ENCODE measurements around the gene SYNJ2. TPM values are rescaled to one million over a fixed set of nuclear protein-coding genes. Genes with fewer than 3 reads are reported as not detected.

Gene SYNJ2
- polyA plus RNA-seq (0.12 TPM in 1 of 2 replicates, not detected in the other), polyA minus RNA-seq (under 0.01 and 0.12 TPM in 2 replicates)

- Histone ChIP-seq H3K36me3 (ENCODE audit: insufficient read depth, low read length) (no peaks in the 10 kb centered on the region), H4K20me1 (ENCODE audit: insufficient read depth) (no peaks in the 10 kb centered on the region), H3F3A (ENCODE audit: insufficient read depth, low read length, poor library complexity, severe bottlenecking) (no peaks in the 10 kb centered on the region), H2AFZ (ENCODE audit: low read depth, low read length) (no peak within 1 kb of the TSS), H3K9me2 (ENCODE audit: insufficient read depth, low read length) (no peaks in the 10 kb centered on the region), H3K9ac (ENCODE audit: low read length) (peak within 1 kb of the TSS; percentile 36), H3K27ac (ENCODE audit: low read length) (no peak within 1 kb of the TSS), H3K9me3 (ENCODE audit: low read length) (no peaks in the 10 kb centered on the region), H3K4me2 (ENCODE audit: low read length) (no peak within 1 kb of the TSS), H3K27me3 (ENCODE audit: insufficient read depth, low read depth, low read length) (peaks cover 30% of the 10 kb centered on the region), H3K4me3 (ENCODE audit: low read length) (peak within 1 kb of the TSS; percentile 77), H3K79me2 (replicated peaks; ENCODE audit: insufficient read depth, low read length) (no peaks in the 10 kb centered on the region)
- TF ChIP-seq EP300 (conservative IDR thresholded peaks at IDR 0.05; ENCODE audit: poor library complexity, severe bottlenecking) (no peak), CTCF (IDR thresholded peaks at IDR 0.05; ENCODE audit: poor library complexity, severe bottlenecking) (peak; percentile 50), MXI1 (conservative IDR thresholded peaks at IDR 0.05; ENCODE audit: poor library complexity, severe bottlenecking) (no peak)
Observed at GRCh38 chr6:157981395-157982101, at the start of gene SYNJ2. TSS of gene SYNJ2 (plus strand) at chr6:157981863. CDS start at chr6:157981962, 99 bp downstream.

GRCh38 chr6:157935786-157936185, 45.9 kb upstream of the SYNJ2 start:
- Histone ChIP-seq H3K4me2 (ENCODE audit: low read length) (no peak overlapping the region), H2AFZ (ENCODE audit: low read depth, low read length) (no peak overlapping the region), H3K27ac (ENCODE audit: low read length) (no peak overlapping the region), H3K9me2 (ENCODE audit: insufficient read depth, low read length) (no peaks in the 10 kb centered on the region), H3K36me3 (ENCODE audit: insufficient read depth, low read length) (peaks cover 9% of the 10 kb centered on the region), H3K9me3 (ENCODE audit: low read length) (no peaks in the 10 kb centered on the region), H3K9ac (ENCODE audit: low read length) (no peak overlapping the region), H3K4me3 (ENCODE audit: low read length) (no peak overlapping the region), H3K27me3 (ENCODE audit: insufficient read depth, low read depth, low read length) (no peaks in the 10 kb centered on the region), H4K20me1 (ENCODE audit: insufficient read depth) (no peaks in the 10 kb centered on the region), H3F3A (ENCODE audit: insufficient read depth, low read length, poor library complexity, severe bottlenecking) (no peaks in the 10 kb centered on the region), H3K79me2 (replicated peaks; ENCODE audit: insufficient read depth, low read length) (no peaks in the 10 kb centered on the region)
- no peak for TF ChIP-seq EP300 (conservative IDR thresholded peaks at IDR 0.05; ENCODE audit: poor library complexity, severe bottlenecking)

GRCh38 chr6:157937318-157937717, 44.3 kb upstream of the SYNJ2 start:
- Histone ChIP-seq H3K27me3 (ENCODE audit: insufficient read depth, low read depth, low read length) (no peaks in the 10 kb centered on the region), H2AFZ (ENCODE audit: low read depth, low read length) (no peak overlapping the region)

More at GRCh38 chr6:157937318-157937717, 44.3 kb upstream of the SYNJ2 start:
- Histone ChIP-seq H3K27ac (ENCODE audit: low read length) (no peak overlapping the region), H3K9me2 (ENCODE audit: insufficient read depth, low read length) (no peaks in the 10 kb centered on the region), H3F3A (ENCODE audit: insufficient read depth, low read length, poor library complexity, severe bottlenecking) (no peaks in the 10 kb centered on the region), H3K36me3 (ENCODE audit: insufficient read depth, low read length) (peaks cover 12% of the 10 kb centered on the region), H3K9ac (ENCODE audit: low read length) (no peak overlapping the region), H3K79me2 (replicated peaks; ENCODE audit: insufficient read depth, low read length) (no peaks in the 10 kb centered on the region), H3K4me2 (ENCODE audit: low read length) (no peak overlapping the region), H4K20me1 (ENCODE audit: insufficient read depth) (no peaks in the 10 kb centered on the region), H3K4me3 (ENCODE audit: low read length) (no peak overlapping the region), H3K9me3 (ENCODE audit: low read length) (no peaks in the 10 kb centered on the region)
- no peak for TF ChIP-seq MXI1 (conservative IDR thresholded peaks at IDR 0.05; ENCODE audit: poor library complexity, severe bottlenecking)
- TF ChIP-seq CTCF (IDR thresholded peaks at IDR 0.05; ENCODE audit: poor library complexity, severe bottlenecking): no peak
- TF ChIP-seq EZH2 (IDR thresholded peaks at IDR 0.05; ENCODE audit: borderline replicate concordance, insufficient read depth, low read length, poor library complexity, severe bottlenecking): no peak
- no peak for TF ChIP-seq POLR2AphosphoS5 (IDR thresholded peaks at IDR 0.05)
- no peak for TF ChIP-seq SMC3 (conservative IDR thresholded peaks at IDR 0.05; ENCODE audit: poor library complexity)
- no peak for TF ChIP-seq REST (IDR thresholded peaks at IDR 0.05; ENCODE audit: borderline replicate concordance)
- TF ChIP-seq RAD21 (conservative IDR thresholded peaks at IDR 0.05): no peak
- TF ChIP-seq EP300 (conservative IDR thresholded peaks at IDR 0.05; ENCODE audit: poor library complexity, severe bottlenecking): no peak
- no peak for TF ChIP-seq TAF1 (IDR thresholded peaks at IDR 0.05; ENCODE audit: low read depth)

Data from neural cell (in vitro differentiated cells).